Naive thymus-derived CD4-positive, alpha-beta T cell (primary cell): Measurements from ENCODE around the gene GNAT2. TPM values are rescaled to one million over a fixed set of nuclear protein-coding genes. Genes with fewer than 3 reads are reported as not detected.

Experiments used
- ATAC-seq: fragments of 150-1000 bp; cut with Tn5 transposase; 2 replicates; pipeline ENCODE4 v1.10.0; 2021; ENCODE audit warnings: mild to moderate bottlenecking, moderate library complexity
- CTCF ChIA-PET: fragments of 350-600 bp; sonication (Branson Sonifier 250); formaldehyde crosslinking; loops from one replicate; lab custom pipeline; 2021; ENCODE audit warnings: antibody characterized with exemption; lab: Charles Lee
- POLR2A ChIA-PET: fragments of 350-600 bp; sonication (Branson Sonifier 250); formaldehyde crosslinking; loops from one replicate; lab custom pipeline; 2021; ENCODE audit warnings: antibody characterized with exemption, inconsistent platforms; lab: Charles Lee
- DNase-seq, 9 donors: peaks; one replicate each; pipeline versions ENCODE4 v3.0.0 to v3.0.0-alpha.2; 2020 to 2022; ENCODE audit warnings: mixed read lengths in 1 of 9
- H3K27ac ChIP-seq: one replicate; pipeline ENCODE4 v1.7.0; 2013; ENCODE audit warnings: mild to moderate bottlenecking, low read depth, low read length, moderate library complexity
- H3K27me3 ChIP-seq, 2 donors: one replicate each; pipeline ENCODE4 v1.7.0; 2013; ENCODE audit warnings: low read length in 2 of 2, mild to moderate bottlenecking in 2 of 2, moderate library complexity in 2 of 2; ENCODE audit not compliant: control insufficient read depth in 2 of 2, insufficient read depth in 2 of 2
- H3K36me3 ChIP-seq, 3 experiments: 1 replicate in 2 of 3; 2 replicates in 1 of 3; pipeline ENCODE4 v1.7.0; 2013; ENCODE audit warnings: low read length in 3 of 3, mild to moderate bottlenecking in 3 of 3, moderate library complexity in 1 of 3; ENCODE audit not compliant: insufficient read depth in 3 of 3, control insufficient read depth in 2 of 3
- H3K4me1 ChIP-seq, 2 donors: one replicate each; pipeline ENCODE4 v1.7.0; 2013; ENCODE audit warnings: low read length in 2 of 2, mild to moderate bottlenecking in 2 of 2, moderate library complexity in 1 of 2; ENCODE audit not compliant: control insufficient read depth in 2 of 2, insufficient read depth in 2 of 2
- H3K4me3 ChIP-seq: 2 replicates; pipeline ENCODE4 v1.7.0; 2013; ENCODE audit warnings: mild to moderate bottlenecking, low read length
- H3K9me3 ChIP-seq, 3 experiments: 1 replicate in 2 of 3; 2 replicates in 1 of 3; pipeline ENCODE4 v1.7.0; 2013; ENCODE audit warnings: low read length in 3 of 3; ENCODE audit not compliant: control insufficient read depth in 2 of 3
- H3K27ac Mint-ChIP-seq, 9 donors: one replicate each; pipeline ENCODE4 v1.8.0; 2020 to 2022; ENCODE audit warnings: mixed read lengths in 9 of 9, mild to moderate bottlenecking in 8 of 9, moderate library complexity in 5 of 9, inconsistent platforms in 2 of 9
- H3K27me3 Mint-ChIP-seq, 5 donors: one replicate each; pipeline ENCODE4 v1.8.0; 2021 to 2022; ENCODE audit warnings: mixed read lengths in 5 of 5, mild to moderate bottlenecking in 1 of 5
- H3K36me3 Mint-ChIP-seq, 5 donors: one replicate each; pipeline ENCODE4 v1.8.0; 2020 to 2022; ENCODE audit warnings: mixed read lengths in 5 of 5, mild to moderate bottlenecking in 3 of 5, inconsistent platforms in 1 of 5
- H3K4me1 Mint-ChIP-seq, 7 donors: one replicate each; pipeline ENCODE4 v1.8.0; 2020 to 2022; ENCODE audit warnings: mixed read lengths in 7 of 7, mild to moderate bottlenecking in 3 of 7, inconsistent platforms in 1 of 7
- H3K4me3 Mint-ChIP-seq, 10 donors: one replicate each; pipeline ENCODE4 v1.8.0; 2020 to 2022; ENCODE audit warnings: mild to moderate bottlenecking in 10 of 10, mixed read lengths in 10 of 10, moderate library complexity in 6 of 10, inconsistent platforms in 2 of 10
- H3K9me3 Mint-ChIP-seq, 11 donors: one replicate each; pipeline ENCODE4 v1.8.0; 2020 to 2022; ENCODE audit warnings: mixed read lengths in 11 of 11, mild to moderate bottlenecking in 4 of 11, inconsistent platforms in 1 of 11, moderate library complexity in 1 of 11
- intact Hi-C, 2 donors: fragments of 100-400 bp; cut with micrococcal nuclease; formaldehyde crosslinking; loops; one replicate each; pipeline ENCODE4 v1.15.1; 2023
- polyA plus RNA-seq, 2 donors: library from polyadenylated mRNA; unstranded; fragments of 300-500 nt; fragmentation: Illumina TruSeq; gene quantifications; one replicate each; pipeline ENCODE4 v1.2.3, GENCODE V29; 2021
- total RNA-seq, 6 experiments: library from RNA in 5 of 6; stranded (reverse) in 5 of 6; gene quantifications; 1 replicate in 5 of 6; 2 replicates in 1 of 6; pipeline ENCODE4 v1.2.3 and lab custom pipeline; 2021 to 2026

Gene GNAT2
- total and polyA plus RNA-seq, 7 experiments from 2014 or later: 0.39 TPM; not detected in 6

GRCh38 chr1:109635862-109636200 lies 16.4 kb upstream of the GNAT2 start:
- CTCF ChIA-PET: interaction anchor here (1.2 to 9.2 kb wide), 4 partner anchors 10 to 139 kb away, joined by 3 to 84 read pairs (median 4); partner anchors contain the start of gene GNAI3
- H3K27ac Mint-ChIP-seq: peak overlapping the region in 1 of 9 donors; percentile 61
- POLR2A ChIA-PET: interaction anchor here (1.0 to 1.1 kb wide), 2 partner anchors 13 to 87 kb away, joined by 3 read pairs; partner anchors contain the start of gene GNAI3
- peaks cover 11 to 18% (median 15%) of the 10 kb centered on the region in 7 donors for H3K4me1 Mint-ChIP-seq
- DNase-seq (no peak), ATAC-seq (no peak)
- Histone ChIP-seq H3K27me3 (no peaks in the 10 kb centered on the region), H3K9me3 (no peaks in the 10 kb centered on the region), H3K36me3 (peaks cover under 1 to 17% (median 4%) of the 10 kb centered on the region in 3 experiments), H3K27ac (no peak overlapping the region), H3K4me3 (no peak overlapping the region), H3K4me1 (peaks cover 3 to 10% of the 10 kb centered on the region in 2 donors)
- H3K9me3 Mint-ChIP-seq: peaks cover 0 to 1% (median 0%) of the 10 kb centered on the region in 11 donors
- peaks cover 0 to 4% (median 3%) of the 10 kb centered on the region in 5 donors for H3K36me3 Mint-ChIP-seq
- H3K27me3 Mint-ChIP-seq: peaks cover 0 to 3% (median 0%) of the 10 kb centered on the region in 5 donors
- H3K4me3 Mint-ChIP-seq: no peak overlapping the region
- intact Hi-C loops: no loop called here

GRCh38 chr1:109634771-109635750 lies 15.6 kb upstream of the GNAT2 start:
- Histone ChIP-seq H3K4me3 (no peak overlapping the region), H3K36me3 (peaks cover 4 to 21% (median 6%) of the 10 kb centered on the region in 3 experiments), H3K9me3 (no peaks in the 10 kb centered on the region), H3K4me1 (peaks cover 0 to 10% of the 10 kb centered on the region in 2 donors), H3K27ac (peak overlapping the region; percentile 17), H3K27me3 (no peaks in the 10 kb centered on the region)
- DNase-seq: peak in 3 of 9 donors; percentile 16 to 30 (median 27)
- intact Hi-C loops: no loop called here
- H3K4me3 Mint-ChIP-seq: peak overlapping the region in 3 of 10 donors; percentile 4 to 39 (median 15)
- H3K27ac Mint-ChIP-seq: peak overlapping the region in 8 of 9 donors; percentile 26 to 77 (median 50)
- peaks cover 0 to 1% (median 0%) of the 10 kb centered on the region in 5 donors for H3K27me3 Mint-ChIP-seq
- H3K4me1 Mint-ChIP-seq: peaks cover 8 to 14% (median 12%) of the 10 kb centered on the region in 7 donors
- peak; percentile 39 for ATAC-seq
- ChIA-PET POLR2A (interaction anchor here (0.7 to 1.1 kb wide), 3 partner anchors 13 to 91 kb away, joined by 3 read pairs; partner anchors contain the start of gene GNAI3), CTCF (interaction anchor here (0.6 to 9.2 kb wide), 5 partner anchors 87 to 837 kb away, joined by 3 to 84 read pairs (median 5); partner anchors contain the start of gene GNAI3)
- H3K36me3 Mint-ChIP-seq: peaks cover 0 to 4% (median 3%) of the 10 kb centered on the region in 5 donors
- peaks cover 0 to 1% (median 0%) of the 10 kb centered on the region in 11 donors for H3K9me3 Mint-ChIP-seq

GRCh38 chr1:109634292-109634691 lies 14.9 kb upstream of the GNAT2 start:
- Mint-ChIP-seq H3K9me3 (peaks cover 0 to 1% (median 0%) of the 10 kb centered on the region in 11 donors), H3K27ac (peak overlapping the region in 6 of 9 donors; percentile 26 to 77 (median 48))

GRCh38 chr1:109632671-109633346 lies 13.4 kb upstream of the GNAT2 start:
- Histone ChIP-seq H3K9me3 (no peaks in the 10 kb centered on the region), H3K36me3 (peaks cover 11 to 44% (median 15%) of the 10 kb centered on the region in 3 experiments), H3K27ac (no peak overlapping the region), H3K4me3 (no peak overlapping the region), H3K27me3 (no peaks in the 10 kb centered on the region), H3K4me1 (peaks cover 0 to 10% of the 10 kb centered on the region in 2 donors)
- DNase-seq (no peak), ATAC-seq (no peak)
- H3K4me3 Mint-ChIP-seq: no peak overlapping the region
- no peaks in the 10 kb centered on the region for H3K27me3 Mint-ChIP-seq
- POLR2A ChIA-PET: interaction anchor here (1.0 to 1.3 kb wide), 2 partner anchors 9 to 87 kb away, joined by 4 to 5 read pairs; no protein-coding TSS in a partner anchor
- H3K4me1 Mint-ChIP-seq: peaks cover 6 to 16% (median 11%) of the 10 kb centered on the region in 7 donors
- intact Hi-C loops: no loop called here
- H3K27ac Mint-ChIP-seq: peak overlapping the region in 2 of 9 donors; percentile 9 to 28
- CTCF ChIA-PET: interaction anchor here (0.8 to 2.6 kb wide), 5 partner anchors 8 to 352 kb away, joined by 3 to 10 read pairs (median 5); partner anchors contain the start of gene AHCYL1
- H3K9me3 Mint-ChIP-seq: no peaks in the 10 kb centered on the region
- H3K36me3 Mint-ChIP-seq: peaks cover 0 to 12% (median 3%) of the 10 kb centered on the region in 5 donors

More at GRCh38 chr1:109634292-109634691, 14.9 kb upstream of the GNAT2 start:
- no peak overlapping the region for H3K4me3 ChIP-seq
- Mint-ChIP-seq H3K4me3 (peak overlapping the region in 1 of 10 donors; percentile 15), H3K4me1 (peaks cover 6 to 16% (median 11%) of the 10 kb centered on the region in 7 donors), H3K27me3 (no peaks in the 10 kb centered on the region), H3K36me3 (peaks cover 0 to 11% (median 3%) of the 10 kb centered on the region in 5 donors)
- intact Hi-C loops: no loop called here
- peaks cover 6 to 29% (median 6%) of the 10 kb centered on the region in 3 experiments for H3K36me3 ChIP-seq
- H3K4me1 ChIP-seq: peaks cover 0 to 10% of the 10 kb centered on the region in 2 donors
- no peaks in the 10 kb centered on the region for H3K27me3 ChIP-seq
- CTCF ChIA-PET: interaction anchor here (0.6 to 2.6 kb wide), 3 partner anchors 86 to 837 kb away, joined by 3 to 8 read pairs (median 5); partner anchors contain the start of gene GNAI3
- no peaks in the 10 kb centered on the region for H3K9me3 ChIP-seq
- POLR2A ChIA-PET: interaction anchor here (0.7 kb wide), 2 partner anchors 90 to 135 kb away, joined by 3 read pairs; no protein-coding TSS in a partner anchor
- H3K27ac ChIP-seq: no peak overlapping the region
- DNase-seq: no peak
- no peak for ATAC-seq

GRCh38 chr1:109631513-109632505 lies 12.4 kb upstream of the GNAT2 start:
- ChIA-PET POLR2A (interaction anchor here (1.4 to 2.8 kb wide), 2 partner anchors 12 to 85 kb away, joined by 4 to 13 read pairs; partner anchors contain the start of genes AMPD2 and GNAT2), CTCF (interaction anchor here (1.0 to 4.0 kb wide), 8 partner anchors 9 to 353 kb away, joined by 3 to 46 read pairs (median 6); partner anchors contain the start of genes AHCYL1 and GNAI3)
- DNase-seq: no peak
- Histone ChIP-seq H3K36me3 (peaks cover 11 to 54% (median 20%) of the 10 kb centered on the region in 3 experiments), H3K27ac (no peak overlapping the region), H3K9me3 (no peaks in the 10 kb centered on the region), H3K27me3 (no peaks in the 10 kb centered on the region), H3K4me3 (no peak overlapping the region), H3K4me1 (peaks cover 0 to 10% of the 10 kb centered on the region in 2 donors)
- ATAC-seq: no peak
- intact Hi-C loops: no loop called here
- peaks cover 6 to 16% (median 11%) of the 10 kb centered on the region in 7 donors for H3K4me1 Mint-ChIP-seq
- no peaks in the 10 kb centered on the region for H3K9me3 Mint-ChIP-seq
- H3K27ac Mint-ChIP-seq: peak overlapping the region in 3 of 9 donors; percentile 24 to 82 (median 59)
- no peaks in the 10 kb centered on the region for H3K27me3 Mint-ChIP-seq
- no peak overlapping the region for H3K4me3 Mint-ChIP-seq
- H3K36me3 Mint-ChIP-seq: peaks cover 0 to 17% (median 3%) of the 10 kb centered on the region in 5 donors
